Suprapubic skin (tissue), 3 donors: ENCODE results near the gene TRPM1.

ENCODE experiments used
- CTCF ChIP-seq, 2 donors: fragments of 200-600 bp in 1 of 2; fragments of 450-650 bp in 1 of 2; sonication (generic) in 1 of 2; IDR thresholded peaks; one replicate each; pipeline ENCODE4 v1.5.1; 2016 to 2019; ENCODE audit warnings: antibody characterized with exemption in 2 of 2, mild to moderate bottlenecking in 1 of 2, moderate library complexity in 1 of 2
- POLR2AphosphoS5 ChIP-seq, 3 donors: sonication (generic); formaldehyde crosslinking; IDR thresholded peaks; one replicate each; pipeline ENCODE4 v1.6.1; 2017; ENCODE audit warnings: antibody characterized with exemption in 3 of 3

DNA sequence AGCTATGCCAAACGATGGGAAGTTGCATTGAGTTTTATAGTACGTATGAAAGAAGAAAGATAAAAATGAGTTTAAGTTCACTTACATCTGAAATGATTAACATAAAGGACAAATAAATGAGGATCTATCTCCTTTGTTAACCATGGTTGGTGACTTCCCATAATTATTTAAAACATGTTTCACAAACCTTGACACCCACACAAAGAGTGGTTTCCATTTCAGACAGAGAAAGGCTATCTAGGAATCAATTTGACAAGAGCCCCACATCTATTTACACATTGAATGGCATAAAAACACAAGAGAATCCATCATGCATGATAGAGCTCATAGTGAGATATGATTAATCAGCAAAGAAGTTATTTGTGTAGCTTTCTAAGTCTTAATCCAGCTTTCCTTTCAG lies 95.9 kb downstream of the TRPM1 start:
- no peak for TF ChIP-seq POLR2AphosphoS5 (IDR thresholded peaks at IDR 0.05)
- TF ChIP-seq CTCF (IDR thresholded peaks at IDR 0.05) = no peak
